ENCODE measurements around the gene DNASE1.

Gene DNASE1

GRCh38 chr16:3665508-3665907 is 11.0 kb downstream of the DNASE1 start:
- peak; percentile 62 for DNase-seq

- no peak for DNase-seq
Measured at GRCh38 chr16:3668626-3669025, 14.1 kb downstream of the DNASE1 start.

GRCh38 chr16:3669082-3669481 is 14.6 kb downstream of the DNASE1 start:
- no peak for DNase-seq

GRCh38 chr16:3670711-3671110 is 16.2 kb downstream of the DNASE1 start:
- DNase-seq: no peak

GRCh38 chr16:3671424-3671823 is 16.9 kb downstream of the DNASE1 start:
- no peak for DNase-seq

- no peak for DNase-seq
Measured at GRCh38 chr16:3672571-3673041, 18.1 kb downstream of the DNASE1 start.

GRCh38 chr16:3673201-3673600 is 18.7 kb downstream of the DNASE1 start:
- no peak for DNase-seq

- DNase-seq: no peak
Measured at GRCh38 chr16:3673676-3674377, 19.3 kb downstream of the DNASE1 start.

- DNase-seq: no peak
Measured at GRCh38 chr16:3674513-3675295, 20.2 kb downstream of the DNASE1 start.

- no peak for DNase-seq
Measured at GRCh38 chr16:3675601-3676130, 21.2 kb downstream of the DNASE1 start.

- no peak for DNase-seq
Measured at GRCh38 chr16:3677994-3678393, 23.5 kb downstream of the DNASE1 start.

- no peak for DNase-seq
Measured at GRCh38 chr16:3681206-3681605, 26.7 kb downstream of the DNASE1 start.

GRCh38 chr16:3687021-3687420 is 32.5 kb downstream of the DNASE1 start:
- no peak for DNase-seq

GRCh38 chr16:3687792-3688191 is 33.3 kb downstream of the DNASE1 start:
- DNase-seq: no peak

- no peak for DNase-seq
Measured at GRCh38 chr16:3689731-3690130, 35.2 kb downstream of the DNASE1 start.

- peak; percentile 89 for DNase-seq
Measured at GRCh38 chr16:3690470-3690928, 36.0 kb downstream of the DNASE1 start.

- DNase-seq: peak; percentile 9
Measured at GRCh38 chr16:3690980-3691720, 36.7 kb downstream of the DNASE1 start.

GRCh38 chr16:3691761-3692160 is 37.3 kb downstream of the DNASE1 start:
- no peak for DNase-seq

- DNase-seq: no peak
Measured at GRCh38 chr16:3694051-3694450, 39.6 kb downstream of the DNASE1 start.

GRCh38 chr16:3695610-3696369 is 41.3 kb downstream of the DNASE1 start:
- no peak for DNase-seq

GRCh38 chr16:3696425-3697218 is 42.1 kb downstream of the DNASE1 start:
- no peak for DNase-seq

Measured in CD4-positive, alpha-beta T cell treated with Interleukin-17A for 4 hours (primary cell).